ENCODE measurements around the gene GAST.

The GAST gene

DNA sequence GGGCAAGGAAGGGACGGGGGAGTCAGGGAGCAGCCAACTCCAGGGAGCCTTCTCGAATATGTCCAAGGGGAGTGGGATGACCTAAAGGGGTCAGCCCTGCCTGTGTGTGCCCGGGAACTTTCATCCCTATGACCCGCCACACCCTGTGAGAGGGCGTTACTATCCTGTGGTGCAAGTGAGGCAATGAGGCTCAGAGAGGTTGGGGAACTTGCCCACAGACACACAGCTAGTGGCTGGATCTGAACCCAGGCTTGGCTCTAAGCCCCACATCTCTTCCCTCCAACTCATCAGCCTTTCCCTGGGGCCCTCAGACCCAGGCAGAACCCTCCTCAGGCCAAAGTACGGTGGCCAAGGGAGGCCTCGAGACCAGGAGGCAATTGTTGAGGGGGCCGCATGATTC lies 51.2 kb downstream of the GAST start:
- no peak for DNase-seq
- Mint-ChIP-seq H3K36me3 (ENCODE audit: low read depth) (no peaks in the 10 kb centered on the region), H3K27ac (no peak overlapping the region), H3K4me3 (no peak overlapping the region), H3K9me3 (no peaks in the 10 kb centered on the region), H3K27me3 (no peaks in the 10 kb centered on the region), H3K4me1 (ENCODE audit: low read depth) (no peaks in the 10 kb centered on the region)

Measured in activated T-cell treated with anti-CD3 and anti-CD28 coated beads, Interleukin-2, amount 50 U/mL, for 24 hours (primary cell).